Right lung (tissue), 5 donors: ENCODE measurements around the gene KIF1B. TPM values are rescaled to one million over a fixed set of nuclear protein-coding genes. Genes with fewer than 3 reads are reported as not detected.
A peak's percentile ranks its signal among the peaks of the same experiment; 100 is the strongest.

Experiments
- DNase-seq, 2 donors: peaks; one replicate each; pipeline ENCODE4 v3.0.0-alpha.2; 2013
- polyA plus RNA-seq, 5 donors: library from polyadenylated mRNA; unstranded; fragments of 120-200 nt; gene quantifications; one replicate each; pipeline versions ENCODE4 v1.2.1 to v1.2.3, GENCODE V29; 2013; ENCODE audit warnings: inconsistent platforms in 1 of 5, low replicate concordance in 1 of 5; ENCODE audit not compliant: insufficient read length in 5 of 5, insufficient read depth in 1 of 5

Gene KIF1B
- polyA plus RNA-seq, 5 donors: 27.9 to 37.9 (median 35.2) TPM

DNA sequence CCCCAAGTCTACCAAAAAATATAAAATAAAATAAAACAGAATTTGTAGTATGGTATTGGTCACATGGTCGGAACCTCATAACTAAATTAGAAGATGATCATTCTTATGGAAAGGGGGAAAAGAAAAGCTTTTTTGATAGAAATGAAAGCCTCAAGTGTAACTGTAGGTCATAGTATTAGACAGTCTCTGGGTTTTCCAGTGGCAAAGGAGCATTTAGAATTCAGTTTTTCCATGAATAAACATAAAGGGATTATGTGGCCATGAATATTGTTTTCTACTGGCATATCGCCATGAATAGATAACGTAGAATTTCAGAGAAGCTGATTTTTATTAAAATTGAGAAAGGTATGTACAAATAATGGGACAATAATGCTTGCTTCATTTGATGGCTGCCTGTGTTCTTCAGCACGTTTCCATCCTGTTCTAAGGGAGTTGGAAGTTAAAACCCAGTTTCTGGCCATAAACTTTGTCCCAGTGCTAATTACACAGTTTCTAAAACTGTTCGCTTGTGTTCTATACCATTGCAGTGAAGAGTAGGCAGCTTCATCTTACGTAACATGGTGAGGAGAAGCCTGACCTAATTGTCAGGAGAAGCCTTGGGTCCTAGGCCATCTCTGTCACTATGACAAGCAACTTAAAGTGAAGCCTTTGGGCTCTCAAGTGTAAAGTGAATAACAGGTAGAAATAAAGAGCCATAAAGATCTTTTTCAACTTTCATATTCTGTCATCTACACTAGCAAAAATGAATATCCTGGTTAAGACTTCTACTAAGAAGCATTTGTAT lies 118.0 kb downstream of the KIF1B start:
- DNase-seq: no peak

DNA sequence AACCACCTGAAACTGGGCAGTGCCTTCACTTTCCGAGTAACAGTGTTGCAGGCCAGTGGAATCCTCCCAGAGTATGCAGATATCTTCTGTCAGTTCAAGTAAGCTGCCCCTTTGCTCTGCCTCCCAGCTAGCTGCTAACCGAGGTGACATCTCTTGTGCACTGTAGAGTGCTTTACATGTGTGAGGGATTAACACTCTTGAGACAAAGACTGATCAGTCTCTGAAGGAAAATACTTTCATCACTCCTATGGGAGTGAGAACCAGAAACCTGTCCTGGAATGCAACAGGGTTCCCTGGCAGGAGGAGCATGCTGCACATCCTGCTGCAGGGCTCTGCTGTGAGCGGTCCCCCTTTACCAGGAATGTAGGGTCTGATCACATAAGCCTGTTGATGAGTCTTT lies 127.1 kb downstream of the KIF1B start:
- DNase-seq: no peak

DNA sequence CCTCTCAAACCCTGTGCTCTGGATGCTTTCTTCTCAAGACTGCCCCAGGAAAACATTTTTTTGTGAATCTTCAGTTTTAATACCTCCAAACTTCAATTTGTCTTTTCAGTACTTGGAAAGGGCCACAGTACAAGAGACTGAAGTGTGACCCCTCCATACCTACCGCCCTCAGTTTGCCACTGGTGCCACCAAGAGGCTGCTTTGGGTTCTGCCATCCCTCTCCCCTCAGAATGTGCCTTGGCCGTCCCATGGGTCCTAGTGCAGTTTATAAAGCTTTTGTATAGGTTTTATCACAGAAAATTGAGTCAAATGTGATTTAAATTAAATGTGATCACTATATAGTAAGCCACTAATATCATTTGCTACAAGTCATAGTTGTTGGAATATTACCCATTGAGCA lies 127.7 kb downstream of the KIF1B start:
- DNase-seq: peak in 1 of 2 donors; percentile 15

DNA sequence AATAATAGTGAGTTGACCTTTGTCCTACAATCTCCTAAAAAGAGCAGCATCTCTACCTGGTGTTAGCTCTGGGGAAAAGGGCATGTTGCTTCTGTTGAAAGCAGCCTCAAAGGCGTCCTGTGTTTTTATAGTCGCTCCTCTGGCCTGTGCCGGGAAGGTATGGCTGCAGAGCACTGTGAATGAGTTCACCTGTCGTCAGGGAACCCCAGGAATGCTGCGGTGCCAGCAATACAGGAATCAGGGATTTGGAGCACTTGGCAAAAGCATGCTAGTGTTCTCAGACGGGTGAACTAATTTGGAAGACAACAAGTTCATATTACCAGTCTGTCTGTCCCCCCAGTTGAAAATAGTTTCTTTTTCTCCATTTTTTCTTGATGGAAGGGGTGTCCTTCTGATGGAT lies 128.2 kb downstream of the KIF1B start:
- DNase-seq: no peak

DNA sequence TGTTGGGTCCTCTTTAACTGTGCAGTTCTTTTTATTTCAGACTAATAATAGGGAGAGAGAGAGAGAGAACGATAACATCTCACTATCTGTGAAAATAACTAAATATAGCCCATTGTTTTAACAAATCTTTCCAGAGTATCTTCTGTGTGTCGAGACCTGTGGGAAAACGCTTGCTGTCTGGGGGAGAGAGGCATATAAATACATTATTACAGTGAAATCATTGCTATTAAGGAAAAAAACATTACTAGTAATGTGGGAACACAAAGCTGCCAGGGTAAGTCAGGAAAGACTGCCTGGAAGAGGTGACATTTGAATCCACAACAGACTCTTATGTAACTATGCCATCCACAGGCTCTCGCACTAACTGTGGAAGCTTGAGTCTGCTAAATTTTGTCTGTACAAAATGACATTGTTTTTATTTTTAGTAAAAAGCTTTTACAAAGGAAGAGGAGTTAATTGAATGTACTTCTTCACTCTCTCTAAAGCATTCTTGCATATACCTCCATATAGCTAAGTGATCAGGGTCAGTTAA lies 128.7 kb downstream of the KIF1B start:
- no peak for DNase-seq

DNA sequence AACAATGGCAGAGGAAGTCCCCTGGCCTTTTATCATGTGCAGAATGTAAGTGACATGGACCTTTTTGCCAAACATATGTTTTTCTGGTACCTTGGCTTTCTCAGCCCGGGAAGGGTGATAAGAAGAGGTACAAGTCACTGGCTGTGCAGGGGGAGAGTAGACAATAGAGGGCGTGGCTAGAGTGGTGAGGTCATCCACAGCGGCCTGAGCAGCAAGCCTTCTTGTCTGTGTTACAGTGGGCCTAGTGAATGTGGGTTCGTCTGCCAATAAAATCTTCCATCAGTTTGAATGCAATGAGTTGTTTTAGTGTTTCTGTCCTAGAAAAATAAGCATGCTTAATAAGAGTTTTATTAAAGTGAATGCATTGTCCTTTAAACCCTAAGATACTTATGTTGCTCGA lies 129.4 kb downstream of the KIF1B start:
- DNase-seq: no peak

DNA sequence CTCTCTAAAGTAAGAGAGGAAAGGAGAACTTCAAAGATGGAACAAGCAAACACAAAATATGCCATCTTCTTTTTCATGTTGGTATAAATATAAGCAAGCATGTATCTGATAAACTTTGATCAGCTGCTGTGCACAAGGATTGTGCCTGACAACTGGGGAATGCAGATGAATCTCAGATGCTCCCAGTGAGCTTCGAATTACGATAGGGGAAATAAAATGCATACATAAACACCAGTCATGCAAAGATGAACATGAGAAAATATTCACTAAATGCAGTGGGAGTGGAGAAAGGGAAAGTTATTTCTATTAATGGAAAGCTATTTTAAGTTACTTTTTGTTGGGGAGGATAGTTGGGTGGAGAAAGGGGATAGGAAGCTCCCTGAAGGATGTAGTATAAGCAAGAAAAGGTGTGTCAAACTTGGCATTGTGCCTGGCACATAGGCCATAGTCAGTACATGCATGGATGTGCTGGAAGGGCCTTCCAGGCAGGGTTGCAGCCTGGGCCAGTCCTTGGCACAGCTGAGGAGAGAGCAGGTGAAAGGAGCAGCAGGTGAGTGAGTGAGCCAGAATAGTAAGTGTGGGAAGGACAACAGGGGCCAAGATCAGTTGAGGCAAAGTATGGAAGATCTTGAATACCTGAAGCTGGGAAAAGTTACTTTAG lies 130.7 kb downstream of the KIF1B start:
- DNase-seq: no peak

DNA sequence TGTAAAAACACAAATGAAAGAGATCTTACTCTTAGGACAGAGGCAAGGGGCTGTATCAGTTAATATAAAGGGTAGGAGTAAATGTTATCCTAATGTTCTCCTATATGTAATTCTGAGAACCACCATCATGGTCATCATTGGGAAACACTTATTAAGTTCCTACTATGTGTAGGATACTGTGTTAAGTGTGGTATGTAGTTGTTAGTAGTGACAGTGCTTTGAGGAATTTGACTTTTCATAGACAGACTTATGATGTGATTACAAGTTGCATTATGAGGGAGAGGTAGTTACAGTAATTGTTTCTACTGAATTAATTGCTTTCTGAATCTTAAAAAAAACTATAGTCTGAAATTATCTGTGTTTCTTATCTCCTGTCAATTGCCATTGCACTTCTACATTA lies 136.7 kb downstream of the KIF1B start:
- DNase-seq: no peak

DNA sequence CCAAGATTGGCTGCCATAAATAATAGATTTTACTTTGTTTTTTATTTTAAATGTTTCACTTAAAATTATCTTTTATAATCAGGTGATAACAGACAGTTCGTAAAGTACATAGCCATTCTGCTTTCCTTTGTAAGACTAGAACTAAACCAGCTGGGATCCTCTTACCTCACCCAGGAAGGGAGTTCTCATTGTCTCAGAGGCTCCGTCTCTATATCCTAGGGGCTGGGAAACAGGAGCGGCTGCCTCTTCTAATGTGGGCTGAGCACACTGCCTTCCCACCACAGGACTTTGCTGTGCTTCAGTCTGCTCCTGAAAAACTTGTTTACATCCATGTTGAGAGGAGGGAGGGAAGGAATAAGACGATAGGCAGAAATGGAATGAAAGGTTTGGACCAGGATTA lies 142.9 kb downstream of the KIF1B start:
- DNase-seq: no peak

DNA sequence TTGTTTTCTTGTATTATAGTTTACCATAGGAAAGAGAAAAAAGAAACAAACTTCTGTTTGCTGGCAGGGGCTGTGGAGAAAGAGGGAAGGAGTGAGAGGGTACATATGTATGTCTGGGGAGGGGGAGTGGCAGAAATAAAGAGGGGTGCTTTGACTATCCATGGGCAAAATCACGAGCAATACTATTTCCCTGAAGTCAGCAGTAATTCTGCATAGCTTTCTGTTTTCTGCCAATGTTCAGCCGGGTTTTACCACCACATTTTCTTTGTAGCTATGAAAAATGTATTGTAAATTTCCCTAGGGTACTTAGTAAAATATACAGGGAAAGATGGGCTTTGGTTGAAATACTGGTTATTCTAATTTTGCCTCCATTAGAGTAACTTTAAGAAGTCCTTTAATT lies 143.3 kb downstream of the KIF1B start:
- no peak for DNase-seq

DNA sequence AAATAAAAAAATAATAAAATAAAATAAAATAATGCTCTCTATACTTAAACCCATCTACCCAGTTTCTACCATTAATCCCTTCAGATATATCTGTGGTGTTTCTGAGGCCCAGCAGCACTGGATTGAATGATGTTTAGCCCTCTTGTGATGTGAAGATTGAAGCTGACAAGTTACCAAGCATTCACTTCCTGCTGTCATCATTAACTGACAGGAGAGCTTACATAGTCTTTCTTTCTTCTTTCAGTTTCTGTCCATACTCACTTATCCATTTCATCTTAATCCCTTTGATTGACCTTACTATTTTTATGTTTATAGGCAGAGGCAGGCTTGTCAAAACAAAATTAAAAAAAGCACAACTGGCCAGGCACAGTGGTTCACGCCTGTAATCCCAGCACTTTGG lies 149.7 kb downstream of the KIF1B start:
- DNase-seq: no peak

DNA sequence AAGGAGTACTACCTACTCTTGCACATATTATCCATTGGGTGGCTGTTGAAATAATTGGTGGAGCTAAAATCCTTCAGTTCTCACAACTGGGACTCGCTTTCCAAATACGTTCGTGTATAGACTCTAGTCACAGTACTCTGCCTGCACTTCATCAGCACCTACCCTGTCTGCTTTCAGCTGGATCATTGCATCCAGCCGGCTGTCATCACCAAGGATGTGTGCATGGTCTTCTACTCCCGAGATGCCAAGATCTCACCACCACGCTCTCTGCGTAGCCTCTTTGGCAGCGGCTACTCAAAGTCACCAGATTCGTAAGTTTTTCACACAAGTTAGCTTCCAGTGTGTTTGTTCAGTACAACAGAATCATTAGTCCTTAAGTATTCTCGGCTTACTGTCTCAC lies 151.1 kb downstream of the KIF1B start:
- DNase-seq: no peak

DNA sequence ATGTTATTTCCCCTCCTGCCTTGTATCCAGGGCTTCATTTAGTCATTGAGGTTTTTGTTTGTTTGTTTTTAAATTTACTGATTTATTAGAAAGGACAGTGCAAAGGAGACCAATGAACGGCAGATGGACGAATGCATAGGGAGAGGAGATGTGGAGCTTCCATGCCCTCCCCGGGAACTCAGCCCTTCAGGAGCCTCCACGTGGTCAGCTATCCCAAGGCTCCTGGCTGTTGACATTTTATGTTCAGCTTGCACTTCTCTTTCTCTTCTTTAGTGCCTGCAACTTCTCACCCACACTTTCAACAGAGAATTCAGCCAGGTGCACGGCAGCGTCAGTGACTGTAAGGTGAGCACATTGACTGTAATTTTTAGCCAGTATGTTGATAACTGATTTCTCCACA lies 157.8 kb downstream of the KIF1B start:
- DNase-seq: no peak

DNA sequence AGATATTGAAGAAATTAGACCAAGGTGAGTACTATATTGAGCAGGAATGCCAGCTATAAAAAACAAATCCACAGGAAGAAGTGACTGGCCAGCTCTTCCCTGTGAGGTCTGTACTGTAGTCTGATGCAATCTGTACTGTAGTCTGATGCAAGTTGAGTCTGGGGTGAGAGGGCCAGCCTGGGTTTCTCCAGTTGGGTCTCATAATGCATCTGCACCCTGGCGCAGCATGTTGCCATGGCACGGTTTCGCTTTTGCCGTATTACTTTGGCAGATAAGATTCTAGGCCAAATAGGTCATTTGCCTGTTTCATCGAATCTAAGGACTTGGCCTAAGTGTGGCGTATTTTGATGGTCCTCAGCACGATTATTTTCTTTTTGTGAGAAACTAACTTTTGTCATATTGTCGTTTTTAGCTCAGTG lies 164.1 kb downstream of the KIF1B start:
- no peak for DNase-seq

DNA sequence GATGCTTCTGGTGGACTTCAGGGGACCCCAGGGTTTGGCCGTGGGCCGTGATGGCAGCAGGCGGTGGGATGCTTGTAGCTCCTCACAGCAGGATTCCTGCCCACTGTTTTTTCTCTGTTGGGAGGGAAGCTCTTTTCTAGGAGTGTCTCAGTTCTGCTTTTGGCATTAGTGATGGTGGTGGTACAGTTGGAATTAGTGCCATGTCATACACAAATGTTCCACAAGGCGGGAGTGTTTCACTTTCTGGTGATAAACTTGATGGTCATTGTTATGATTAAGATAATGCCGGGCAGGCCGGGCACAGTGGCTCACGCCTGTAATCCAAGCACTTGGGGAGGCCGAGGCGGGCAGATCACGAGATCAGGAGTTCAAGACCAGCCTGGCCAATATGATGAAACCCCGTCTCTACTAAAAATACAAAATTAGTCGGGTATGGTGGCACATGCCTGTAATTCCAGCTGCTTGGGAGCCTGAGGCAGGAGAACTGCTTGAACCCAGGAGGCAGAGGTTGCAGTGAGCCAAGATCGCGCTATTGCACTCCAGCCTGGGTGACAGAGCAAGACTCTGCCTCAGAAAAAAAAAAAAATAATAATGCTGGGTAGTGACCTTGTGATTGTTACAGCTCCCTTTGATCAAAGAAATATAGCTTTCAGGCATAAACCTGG lies 167.1 kb downstream of the KIF1B start:
- peak; percentile 36 to 58 for DNase-seq

DNA sequence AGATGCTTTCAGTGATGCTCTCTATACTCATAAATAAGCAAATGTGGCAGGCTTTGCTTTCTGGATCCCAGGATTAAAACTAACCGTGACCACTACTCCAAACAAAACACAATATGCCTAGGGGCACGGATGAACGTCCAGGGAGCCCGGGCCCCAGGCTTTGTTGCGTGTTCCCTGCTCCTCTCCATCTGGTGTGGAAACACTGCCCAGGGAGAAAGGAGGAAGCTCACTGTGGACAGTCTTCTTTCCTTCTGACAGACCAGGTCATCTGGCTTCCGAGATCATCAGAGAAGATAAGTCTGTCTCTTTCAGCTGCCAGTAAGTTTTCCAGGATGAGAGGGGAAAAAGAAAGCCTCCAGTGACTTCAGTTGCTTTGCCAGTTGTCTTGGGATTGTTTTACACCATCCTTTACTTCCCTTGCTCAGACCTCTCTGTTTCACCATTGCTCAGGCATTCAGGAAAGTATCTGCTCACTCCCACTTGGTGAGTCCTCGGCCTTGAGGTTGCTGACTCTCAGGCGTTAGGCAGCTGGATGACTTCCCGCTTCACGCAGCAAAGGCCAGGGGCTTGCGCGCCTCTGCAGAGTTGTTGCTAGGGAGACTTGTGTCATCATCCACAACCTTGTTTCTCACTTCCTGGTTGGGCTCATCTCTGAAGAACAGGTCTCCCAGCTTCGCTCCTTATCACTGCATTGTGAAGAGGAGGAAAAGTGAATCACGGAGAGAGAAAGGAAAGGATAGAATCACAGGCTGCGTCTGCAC lies 167.9 kb downstream of the KIF1B start:
- DNase-seq: no peak

DNA sequence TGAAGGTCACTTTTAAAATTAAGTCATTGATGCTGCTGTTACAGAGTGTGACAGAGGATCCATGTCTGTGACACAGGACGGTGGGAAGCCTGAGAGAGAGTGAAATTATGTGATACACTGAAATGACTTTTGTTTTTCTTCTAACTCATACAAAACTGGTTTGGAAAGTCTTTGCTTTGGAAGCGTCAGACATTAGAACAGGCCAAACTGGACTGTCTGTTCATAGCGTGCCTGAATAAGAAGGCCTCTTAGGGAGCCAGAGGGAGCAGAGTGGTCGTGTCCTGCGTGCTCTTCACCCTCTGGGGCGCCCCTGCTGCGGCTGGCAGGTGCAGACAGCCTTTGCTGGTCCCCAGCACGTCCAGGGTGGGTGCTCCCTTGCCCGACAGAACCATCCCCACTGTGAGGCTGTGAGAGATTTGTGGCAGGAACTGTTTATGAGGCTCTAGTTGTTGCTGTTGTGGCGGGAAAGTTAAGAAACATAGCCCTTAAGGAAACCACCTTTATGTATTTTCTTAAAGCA lies 168.8 kb downstream of the KIF1B start:
- DNase-seq: no peak

DNA sequence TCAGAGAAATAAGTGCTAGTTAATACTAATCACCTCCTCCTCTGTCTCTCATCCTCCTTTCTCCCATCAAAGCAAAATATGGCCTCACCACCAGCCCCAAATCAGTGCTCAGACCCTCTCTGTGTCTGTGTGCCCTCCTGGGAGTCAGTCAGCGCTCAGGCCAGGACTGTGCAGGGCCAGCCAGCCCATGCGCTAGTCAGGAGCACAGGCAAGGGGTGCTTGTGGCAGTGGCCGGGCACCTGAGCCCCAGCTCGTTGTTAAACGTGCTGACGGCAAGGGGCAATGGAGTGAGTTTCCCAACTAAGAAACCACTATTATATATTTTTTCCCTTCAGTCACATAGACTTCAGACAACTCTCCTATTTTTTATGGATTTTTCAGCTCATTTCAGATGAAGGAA lies 169.3 kb downstream of the KIF1B start:
- no peak for DNase-seq

DNA sequence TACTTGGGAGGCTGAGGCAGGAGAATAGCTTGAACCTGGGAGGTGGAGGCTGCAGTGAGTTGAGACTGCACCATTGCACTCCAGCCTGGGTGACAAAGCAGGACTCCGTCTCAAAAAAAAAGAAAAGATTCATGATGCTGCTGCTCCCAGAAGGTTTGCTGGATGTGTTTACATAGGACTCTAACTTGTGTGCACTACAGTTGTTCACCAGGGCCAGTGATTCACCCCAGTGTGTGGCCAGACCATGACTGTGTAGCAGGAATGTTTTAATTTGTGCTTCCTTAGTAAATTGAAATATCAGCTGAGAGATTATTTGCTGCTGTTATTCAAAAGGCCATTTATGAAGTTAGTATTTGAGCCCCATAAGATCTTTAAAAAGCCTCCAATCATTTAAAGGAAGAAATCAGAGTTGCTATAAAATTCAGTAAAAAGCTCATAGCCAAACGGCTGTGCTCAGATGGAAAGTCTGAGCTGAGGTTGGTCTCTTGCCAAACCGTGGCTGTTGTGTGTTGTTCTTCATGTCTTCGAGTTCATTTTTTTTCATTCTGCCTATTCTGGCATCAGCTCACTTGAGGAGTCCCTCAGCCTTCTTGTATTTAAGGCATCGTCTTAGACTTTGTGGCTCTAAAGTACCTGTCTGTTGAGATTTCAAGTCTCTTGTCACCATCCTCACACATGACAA lies 170.4 kb downstream of the KIF1B start:
- DNase-seq: no peak

DNA sequence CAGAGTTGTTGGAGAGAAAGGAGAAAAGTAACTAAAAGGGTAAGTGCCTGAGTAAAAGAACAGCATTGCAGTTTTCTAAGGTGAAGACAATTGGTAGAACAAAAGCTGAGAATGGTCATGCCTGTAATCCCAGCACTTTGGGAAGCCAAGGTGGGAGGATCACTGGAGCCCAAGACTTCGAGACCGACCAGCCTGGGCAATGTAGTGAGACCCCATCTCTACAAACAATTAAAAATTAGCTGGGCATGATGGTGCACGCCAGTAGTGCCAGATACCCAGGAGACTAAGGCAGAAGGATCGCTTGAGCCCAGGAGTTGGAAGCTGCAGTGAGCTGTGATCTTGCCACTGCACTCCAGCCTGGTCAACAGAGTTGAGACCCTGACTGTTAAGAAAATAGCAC lies 173.3 kb downstream of the KIF1B start:
- DNase-seq: no peak

DNA sequence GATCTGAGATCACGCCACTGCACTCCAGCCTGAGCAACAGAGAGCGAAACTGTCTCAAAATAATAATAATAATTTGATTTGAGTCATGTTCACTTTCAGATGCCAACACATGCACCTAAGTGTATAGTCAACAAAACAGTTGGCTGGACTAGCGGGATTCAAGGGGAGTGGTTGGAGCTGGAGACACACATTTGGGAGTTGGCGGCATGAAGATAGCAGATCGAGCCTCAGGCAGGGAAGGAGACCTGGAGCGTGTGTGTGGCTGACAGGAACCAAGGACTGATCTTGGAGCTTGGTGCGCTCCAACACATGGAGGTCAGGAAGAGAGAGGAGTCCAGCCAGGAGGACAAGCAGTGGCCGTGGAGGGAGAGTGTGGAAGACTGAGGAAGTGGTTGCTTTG lies 173.8 kb downstream of the KIF1B start:
- DNase-seq: no peak
